HG02840 (cell line): ENCODE measurements around the gene PXN.

Experiments
- ATAC-seq: cut with Tn5 transposase; IDR thresholded peaks from one replicate; pipeline ENCODE4 v1.9.1; 2021; ENCODE audit warnings: mild to moderate bottlenecking, moderate library complexity, moderate number of reproducible peaks; ENCODE audit not compliant: unreplicated experiment, low FRiP score

Gene PXN

DNA sequence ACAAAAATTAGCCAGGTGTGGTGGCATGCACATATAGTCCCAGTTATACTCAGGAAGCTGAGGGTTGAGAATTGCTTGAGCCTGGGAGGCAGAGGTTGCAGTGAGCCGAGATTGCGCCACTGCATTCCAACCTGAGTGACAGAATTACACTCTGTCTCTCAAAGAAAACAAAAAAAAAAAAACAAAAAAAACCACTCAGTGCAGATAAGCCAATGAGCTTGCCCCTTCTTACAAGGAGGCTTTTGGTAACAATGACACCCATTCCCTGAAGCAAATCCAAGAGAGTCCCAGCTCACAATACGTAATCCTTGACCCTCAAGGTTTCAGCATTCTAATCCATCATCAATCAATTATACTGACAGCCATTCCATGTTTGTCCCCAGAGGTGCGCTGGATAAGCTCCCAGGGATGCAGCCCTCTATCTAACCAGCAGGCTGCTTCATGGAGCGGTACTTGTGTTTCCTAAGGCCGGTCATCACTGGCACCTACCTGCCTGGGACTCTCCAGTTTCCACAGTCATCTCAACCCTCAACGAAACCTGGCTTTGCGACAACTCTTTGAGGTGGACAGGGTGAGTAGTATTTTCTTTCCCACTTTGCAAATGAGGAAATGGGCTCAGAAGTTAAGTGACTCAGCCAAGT is 83.4 kb downstream of the PXN start:
- ATAC-seq, result no peak

DNA sequence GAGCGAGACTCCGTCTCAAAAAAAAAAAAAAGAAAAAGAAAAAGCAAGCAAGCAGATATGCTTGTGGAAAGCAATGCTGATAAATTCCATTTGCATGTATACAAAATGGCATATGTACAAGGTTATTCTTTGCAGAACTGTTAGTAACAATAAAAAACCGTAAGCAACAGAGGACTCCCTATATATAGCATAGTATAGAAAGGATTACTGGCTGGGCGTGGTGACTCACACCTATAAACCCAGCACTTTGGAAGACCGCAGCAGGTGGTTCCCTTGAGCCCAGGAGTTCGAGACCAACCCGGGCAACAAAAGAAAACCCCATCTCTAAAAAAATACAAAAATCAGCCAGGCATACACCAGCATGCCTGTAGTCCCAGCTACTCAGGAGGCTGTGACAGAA is 84.6 kb downstream of the PXN start:
- ATAC-seq, result no peak

GRCh38 chr12:120175537-120175936 is 90.0 kb downstream of the PXN start:
- no peak for ATAC-seq

GRCh38 chr12:120175062-120175461 is 90.5 kb downstream of the PXN start:
- ATAC-seq, result no peak

DNA sequence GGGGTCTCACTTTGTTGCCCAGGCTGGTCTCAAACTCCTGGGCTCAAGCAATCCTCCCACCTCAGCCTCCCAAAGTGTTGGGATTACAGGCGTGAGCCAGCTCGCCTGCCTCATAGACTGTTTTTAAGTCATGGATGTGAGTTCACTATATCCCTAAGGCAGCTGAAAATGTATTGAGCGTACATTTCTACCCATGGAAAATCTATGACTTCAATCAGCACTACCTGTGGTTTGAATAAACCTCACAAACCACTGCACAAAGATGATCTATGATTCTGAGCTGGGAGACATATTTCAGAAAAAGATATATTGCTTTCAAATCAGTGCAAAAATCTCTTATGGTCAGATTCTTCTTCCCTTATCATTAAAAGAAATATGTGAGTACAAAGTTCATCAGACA is 93.5 kb downstream of the PXN start:
- ATAC-seq, result no peak

GRCh38 chr12:120170631-120171030 is 94.9 kb downstream of the PXN start:
- ATAC-seq, result no peak

DNA sequence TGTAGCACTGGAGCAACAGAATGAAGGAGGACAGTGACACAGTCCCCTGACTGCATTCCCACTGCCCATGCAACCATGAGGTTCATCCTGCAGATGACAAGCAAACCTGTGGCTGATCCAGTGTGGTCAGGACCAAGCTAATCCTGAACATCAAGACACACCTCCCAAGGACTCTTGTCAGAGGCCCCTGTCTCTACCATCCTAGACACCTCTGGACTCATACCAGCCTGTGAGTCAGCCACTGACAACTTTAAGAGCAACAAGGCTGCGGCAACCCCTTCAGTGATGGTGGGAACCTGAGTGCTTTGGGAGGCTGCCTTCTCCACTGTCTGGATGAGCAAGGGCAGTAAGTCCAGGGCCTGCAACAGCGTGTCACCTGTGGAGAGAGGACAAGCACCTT is 95.6 kb downstream of the PXN start:
- ATAC-seq, result no peak

DNA sequence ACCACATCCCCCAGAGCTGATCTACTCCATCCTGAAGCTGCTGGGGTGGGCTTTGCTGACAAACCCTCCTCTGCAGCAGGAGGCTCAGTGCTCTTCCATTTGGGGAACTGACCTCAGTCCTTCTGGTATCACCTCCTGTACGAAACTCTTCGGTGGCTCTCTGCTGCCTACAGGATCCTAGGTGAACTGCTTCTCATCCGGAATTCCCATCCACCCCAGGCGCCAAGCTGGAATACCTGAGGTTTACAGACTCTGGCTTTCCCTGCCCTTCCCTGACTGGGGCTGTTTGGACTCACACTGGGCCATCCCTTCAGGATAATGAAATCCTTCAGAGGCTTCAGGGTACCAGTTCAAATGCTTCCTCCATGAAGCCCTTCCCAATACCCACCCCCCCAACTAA is 97.2 kb downstream of the PXN start:
- no peak for ATAC-seq

DNA sequence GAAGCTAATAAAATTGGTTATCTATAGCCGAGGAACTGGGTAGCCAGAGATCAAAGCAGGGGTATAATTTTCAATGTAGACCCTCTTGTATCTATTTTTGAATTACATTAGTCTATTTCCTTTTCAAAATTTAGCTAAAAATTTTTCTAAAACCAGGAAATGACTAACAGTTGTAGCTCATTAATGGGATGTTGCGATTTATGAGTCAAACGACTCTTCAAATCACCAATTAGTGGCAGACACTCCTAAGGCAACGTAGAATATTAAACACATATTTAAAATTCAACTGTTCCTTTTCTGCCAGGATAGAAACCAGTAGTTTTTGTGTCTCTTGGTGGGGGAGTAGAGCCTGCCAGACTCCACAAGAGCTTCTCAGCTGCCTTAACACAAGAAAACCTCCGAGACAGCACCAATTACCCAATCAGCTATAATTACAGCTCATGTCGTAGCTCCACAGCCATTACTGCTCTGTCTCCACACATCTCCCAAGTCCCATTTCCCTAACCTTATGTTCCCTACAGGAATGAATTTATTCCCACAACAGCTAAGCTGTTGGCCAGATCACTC is 97.9 kb downstream of the PXN start:
- no peak for ATAC-seq

DNA sequence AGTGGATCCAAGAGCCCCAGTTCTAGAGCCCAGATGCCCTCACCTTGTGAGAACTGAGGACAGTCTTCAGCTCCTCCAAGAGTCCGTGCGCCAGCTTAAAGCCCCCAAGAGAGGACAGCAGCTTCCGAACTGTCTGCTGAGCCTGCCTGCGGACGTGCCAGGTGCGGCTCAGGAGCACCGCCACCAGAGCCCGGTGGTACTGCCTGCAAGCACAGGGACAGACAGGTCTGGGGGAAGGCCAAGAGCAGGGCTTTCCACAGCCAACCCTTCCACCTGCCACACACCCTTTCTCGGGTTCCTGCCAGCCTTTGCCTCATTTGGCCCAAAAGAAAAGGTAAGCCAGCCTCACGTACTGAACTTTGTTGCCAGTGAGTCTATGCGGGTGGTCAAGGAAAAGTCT is 101.2 kb downstream of the PXN start:
- no peak for ATAC-seq

DNA sequence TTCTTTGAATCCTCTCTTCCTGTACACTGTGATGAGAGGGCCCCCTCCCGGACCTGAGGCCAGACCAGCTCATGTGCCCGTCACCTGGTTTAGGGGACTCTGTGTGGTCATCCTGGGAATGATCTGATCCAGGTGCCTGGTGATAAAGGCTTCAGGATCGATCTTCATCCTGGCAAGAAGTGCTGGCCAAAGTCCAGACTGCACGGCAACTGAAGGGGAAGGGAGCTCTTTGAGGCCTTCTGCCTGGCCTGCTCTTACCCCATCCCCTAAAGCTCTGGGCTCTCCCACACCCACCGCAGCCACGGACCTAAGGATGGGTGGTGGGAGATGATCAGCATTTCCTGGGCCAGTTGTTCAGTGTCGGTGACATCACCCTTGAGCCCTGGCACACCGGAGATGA is 102.8 kb downstream of the PXN start:
- no peak for ATAC-seq

- ATAC-seq, result no peak
These were observed 103.7 kb downstream of the PXN start for GRCh38 chr12:120161852-120162251.
